CD4-positive, alpha-beta T cell treated with Interleukin-17A for 1 hour (primary cell): Measurements from ENCODE around the gene DDA1.
"Not testable (repeated sequence)": the region's sequence is repeated elsewhere in the genome, so short reads cannot be mapped to it uniquely, and the experiment has no call there.

Experiments used
- DNase-seq: peaks from one replicate; pipeline ENCODE4 v3.0.0-alpha.2; 2020

Gene DDA1

GRCh38 chr19:17348700-17349099, 39.3 kb downstream of the DDA1 start:
- no peak for DNase-seq

- DNase-seq: no peak
Observed at GRCh38 chr19:17351815-17352435, 42.6 kb downstream of the DDA1 start.

GRCh38 chr19:17352608-17353280, 43.4 kb downstream of the DDA1 start:
- DNase-seq: no peak

- DNase-seq: no peak
Observed at GRCh38 chr19:17353386-17353785, 44.0 kb downstream of the DDA1 start.

- no peak for DNase-seq
Observed at GRCh38 chr19:17357078-17357666, 47.8 kb downstream of the DDA1 start.

GRCh38 chr19:17357724-17358123, 48.4 kb downstream of the DDA1 start:
- DNase-seq: no peak

GRCh38 chr19:17358395-17358794, 49.0 kb downstream of the DDA1 start:
- no peak for DNase-seq

GRCh38 chr19:17359905-17360800, 50.8 kb downstream of the DDA1 start:
- no peak for DNase-seq

- not testable (repeated sequence) for DNase-seq
Observed at GRCh38 chr19:17363852-17364605, 54.7 kb downstream of the DDA1 start.

- DNase-seq: no peak
Observed at GRCh38 chr19:17365361-17365760, 56.0 kb downstream of the DDA1 start.

GRCh38 chr19:17370026-17370587, 60.7 kb downstream of the DDA1 start:
- DNase-seq: no peak
